Astrocyte (in vitro differentiated cells and primary cell): ENCODE data around the gene SDHC. TPM values are rescaled to one million over a fixed set of nuclear protein-coding genes. Genes with fewer than 3 reads are reported as not detected.

ENCODE experiments used
- DNase-seq: peaks from one replicate; pipeline ENCODE4 v3.0.0-alpha.2; 2010; ENCODE audit warnings: low read depth
- FAIRE-seq: peaks from 2 replicates; lab custom pipeline; 2011; peaks lifted over from hg19 to GRCh38; lab: Jason Lieb, UNC
- H2AFZ ChIP-seq: 2 replicates; pipeline ENCODE4 v1.6.0; 2012; ENCODE audit warnings: low read depth, low read length, inconsistent platforms
- H3K27ac ChIP-seq: 2 replicates; pipeline ENCODE4 v1.5.1; 2011; ENCODE audit warnings: low read depth, low read length, inconsistent platforms
- H3K27me3 ChIP-seq: 2 replicates; pipeline ENCODE4 v1.6.0; 2011; ENCODE audit warnings: low read length, inconsistent platforms; ENCODE audit not compliant: insufficient read depth
- H3K36me3 ChIP-seq: 2 replicates; pipeline ENCODE4 v1.5.1; 2011; ENCODE audit warnings: low read length, inconsistent platforms; ENCODE audit not compliant: insufficient read depth
- H3K4me1 ChIP-seq: 2 replicates; pipeline ENCODE4 v1.5.1; 2011; ENCODE audit warnings: low read length, inconsistent platforms; ENCODE audit not compliant: insufficient read depth
- H3K4me2 ChIP-seq: 2 replicates; pipeline ENCODE4 v1.6.0; 2012; ENCODE audit warnings: low read length, inconsistent platforms
- H3K4me3 ChIP-seq: 2 replicates; pipeline ENCODE4 v1.5.1; 2011; ENCODE audit warnings: low read depth, mild to moderate bottlenecking, low read length, inconsistent platforms; ENCODE audit not compliant: insufficient read depth
- H3K79me2 ChIP-seq: 2 replicates; pipeline ENCODE4 v1.6.0; 2012; ENCODE audit warnings: mild to moderate bottlenecking, low read length, inconsistent platforms; ENCODE audit not compliant: insufficient read depth
- H3K9ac ChIP-seq: 2 replicates; pipeline ENCODE4 v1.6.0; 2012; ENCODE audit warnings: mild to moderate bottlenecking, low read length, inconsistent platforms
- H3K9me3 ChIP-seq: 2 replicates; pipeline ENCODE4 v1.5.1; 2012; ENCODE audit warnings: low read depth, mild to moderate bottlenecking, low read length, inconsistent platforms; ENCODE audit not compliant: insufficient read depth
- H4K20me1 ChIP-seq: 2 replicates; pipeline ENCODE4 v1.6.0; 2012; ENCODE audit warnings: low read length, inconsistent platforms; ENCODE audit not compliant: insufficient read depth
- H3K27ac Mint-ChIP-seq: one replicate; pipeline ENCODE4 v1.8.0; 2021; ENCODE audit warnings: mild to moderate bottlenecking, mixed read lengths; ENCODE audit not compliant: unreplicated experiment
- H3K27me3 Mint-ChIP-seq: one replicate; pipeline ENCODE4 v1.8.0; 2021; ENCODE audit warnings: low read depth, mixed read lengths; ENCODE audit not compliant: unreplicated experiment
- H3K36me3 Mint-ChIP-seq: one replicate; pipeline ENCODE4 v1.8.0; 2021; ENCODE audit warnings: low read depth, mixed read lengths; ENCODE audit not compliant: unreplicated experiment
- H3K4me1 Mint-ChIP-seq: one replicate; pipeline ENCODE4 v1.8.0; 2021; ENCODE audit warnings: low read depth, mixed read lengths; ENCODE audit not compliant: unreplicated experiment
- H3K4me3 Mint-ChIP-seq: one replicate; pipeline ENCODE4 v1.8.0; 2021; ENCODE audit warnings: mild to moderate bottlenecking, moderate library complexity, mixed read lengths; ENCODE audit not compliant: unreplicated experiment
- H3K9me3 Mint-ChIP-seq: one replicate; pipeline ENCODE4 v1.8.0; 2021; ENCODE audit warnings: mild to moderate bottlenecking, mixed read lengths; ENCODE audit not compliant: unreplicated experiment
- CTCF ChIP-seq: IDR thresholded peaks from 2 replicates; pipeline ENCODE4 v1.5.1; 2011; ENCODE audit warnings: low read depth, mild to moderate bottlenecking, inconsistent platforms, low read length, moderate library complexity; ENCODE audit not compliant: insufficient read depth
- EZH2 ChIP-seq: IDR thresholded peaks from 2 replicates; pipeline ENCODE4 v1.6.1; 2012; ENCODE audit warnings: mild to moderate bottlenecking, low read length, inconsistent platforms; ENCODE audit not compliant: insufficient read depth
- total RNA-seq: library from RNA; stranded (reverse); gene quantifications from 2 replicates; pipeline ENCODE4 v1.2.1, GENCODE V29; 2021

SDHC gene
- total RNA-seq, 1 donor from 2014 or later = 181 TPM

GRCh38 chr1:161297415-161297814 is 16.8 kb upstream of the SDHC start:
- no peak overlapping the region for H3K27ac ChIP-seq
- no peaks in the 10 kb centered on the region for H3K27me3 ChIP-seq
- Mint-ChIP-seq H3K9me3 (no peaks in the 10 kb centered on the region), H3K27me3 (peaks cover 2% of the 10 kb centered on the region), H3K4me3 (no peak overlapping the region), H3K27ac (no peak overlapping the region), H3K36me3 (no peaks in the 10 kb centered on the region), H3K4me1 (no peaks in the 10 kb centered on the region)
- H3K9ac ChIP-seq = no peak overlapping the region
- no peak overlapping the region for H3K4me3 ChIP-seq
- H3K36me3 ChIP-seq = no peaks in the 10 kb centered on the region
- DNase-seq (no peak), FAIRE-seq (no peak)
- TF ChIP-seq CTCF = no peak
- no peak for TF ChIP-seq EZH2
- no peak overlapping the region for H3K4me2 ChIP-seq
- no peaks in the 10 kb centered on the region for H3K9me3 ChIP-seq
- H3K4me1 ChIP-seq = no peaks in the 10 kb centered on the region
- H3K79me2 ChIP-seq = no peaks in the 10 kb centered on the region
- H2AFZ ChIP-seq = no peak overlapping the region
- H4K20me1 ChIP-seq = no peaks in the 10 kb centered on the region

- no peaks in the 10 kb centered on the region for H3K27me3 ChIP-seq
- no peak overlapping the region for H3K4me3 Mint-ChIP-seq
- TF ChIP-seq CTCF = no peak
- no peak for TF ChIP-seq EZH2
Measured at GRCh38 chr1:161298116-161298515, 16.1 kb upstream of the SDHC start.

GRCh38 chr1:161299347-161299746 is 14.8 kb upstream of the SDHC start:
- Histone ChIP-seq H4K20me1 (no peaks in the 10 kb centered on the region), H3K27ac (no peak overlapping the region), H3K9me3 (no peaks in the 10 kb centered on the region), H3K9ac (no peak overlapping the region), H2AFZ (no peak overlapping the region), H3K36me3 (no peaks in the 10 kb centered on the region), H3K27me3 (no peaks in the 10 kb centered on the region), H3K79me2 (no peaks in the 10 kb centered on the region), H3K4me3 (no peak overlapping the region), H3K4me1 (no peaks in the 10 kb centered on the region), H3K4me2 (no peak overlapping the region)
- no peaks in the 10 kb centered on the region for H3K9me3 Mint-ChIP-seq
- peaks cover 2% of the 10 kb centered on the region for H3K4me1 Mint-ChIP-seq
- H3K27me3 Mint-ChIP-seq = peaks cover 2% of the 10 kb centered on the region
- no peaks in the 10 kb centered on the region for H3K36me3 Mint-ChIP-seq
- no peak for TF ChIP-seq EZH2
- TF ChIP-seq CTCF = no peak
- FAIRE-seq (no peak), DNase-seq (no peak)
- H3K4me3 Mint-ChIP-seq = no peak overlapping the region
- no peak overlapping the region for H3K27ac Mint-ChIP-seq

More at GRCh38 chr1:161298116-161298515, 16.1 kb upstream of the SDHC start:
- Histone ChIP-seq H3K27ac (no peak overlapping the region), H3K79me2 (no peaks in the 10 kb centered on the region), H3K4me2 (no peak overlapping the region), H3K4me3 (no peak overlapping the region), H3K36me3 (no peaks in the 10 kb centered on the region), H2AFZ (no peak overlapping the region), H3K9me3 (no peaks in the 10 kb centered on the region), H3K4me1 (no peaks in the 10 kb centered on the region), H3K9ac (no peak overlapping the region), H4K20me1 (no peaks in the 10 kb centered on the region)
- H3K36me3 Mint-ChIP-seq = no peaks in the 10 kb centered on the region
- H3K27me3 Mint-ChIP-seq = peaks cover 2% of the 10 kb centered on the region
- no peak overlapping the region for H3K27ac Mint-ChIP-seq
- no peaks in the 10 kb centered on the region for H3K9me3 Mint-ChIP-seq
- no peaks in the 10 kb centered on the region for H3K4me1 Mint-ChIP-seq
- DNase-seq (no peak), FAIRE-seq (no peak)
